HUES6 (cell line): ENCODE measurements around the gene ZDHHC14.

Source experiments
- H3K27ac ChIP-seq: 2 replicates; pipeline ENCODE4 v1.7.0; 2013; ENCODE audit warnings: low read depth, mild to moderate bottlenecking, low read length, inconsistent platforms
- H3K27me3 ChIP-seq: 2 replicates; pipeline ENCODE4 v1.6.1; 2013; ENCODE audit warnings: low read length; ENCODE audit not compliant: control insufficient read depth, insufficient read depth
- H3K36me3 ChIP-seq: 2 replicates; pipeline ENCODE4 v1.6.1; 2013; ENCODE audit warnings: low read length; ENCODE audit not compliant: control insufficient read depth, insufficient read depth
- H3K4me1 ChIP-seq: 2 replicates; pipeline ENCODE4 v1.6.1; 2013; ENCODE audit warnings: low read length; ENCODE audit not compliant: control insufficient read depth, insufficient read depth
- H3K4me3 ChIP-seq: 2 replicates; pipeline ENCODE4 v1.5.1; 2013; ENCODE audit warnings: low read depth, low read length
- H3K9ac ChIP-seq: one replicate; pipeline ENCODE4 v1.6.1; 2013; ENCODE audit warnings: mild to moderate bottlenecking, low read length
- H3K9me3 ChIP-seq: 2 replicates; pipeline ENCODE4 v1.6.1; 2013; ENCODE audit warnings: low read depth, low read length; ENCODE audit not compliant: control insufficient read depth, insufficient read depth

The ZDHHC14 gene

GRCh38 chr6:157655139-157655538 is 274.1 kb downstream of the ZDHHC14 start:
- H3K4me3 ChIP-seq: no peak overlapping the region
- H3K27ac ChIP-seq: no peak overlapping the region
- H3K9ac ChIP-seq: no peak overlapping the region
- no peaks in the 10 kb centered on the region for H3K4me1 ChIP-seq
- no peaks in the 10 kb centered on the region for H3K9me3 ChIP-seq
- H3K36me3 ChIP-seq: no peaks in the 10 kb centered on the region
- H3K27me3 ChIP-seq: no peaks in the 10 kb centered on the region

- Histone ChIP-seq H3K27me3 (no peaks in the 10 kb centered on the region), H3K36me3 (no peaks in the 10 kb centered on the region), H3K4me1 (0 out of 2 replicates have a peak, but pooled peaks cover 5% of the 10 kb centered on the region), H3K9ac (no peak overlapping the region), H3K27ac (no peak overlapping the region), H3K4me3 (no peak overlapping the region), H3K9me3 (no peaks in the 10 kb centered on the region)
These were observed 275.5 kb downstream of the ZDHHC14 start for GRCh38 chr6:157656437-157656997.

GRCh38 chr6:157657754-157658153 is 276.8 kb downstream of the ZDHHC14 start:
- H3K27me3 ChIP-seq: no peaks in the 10 kb centered on the region
- H3K9me3 ChIP-seq: no peaks in the 10 kb centered on the region
- no peak overlapping the region for H3K9ac ChIP-seq
- H3K4me1 ChIP-seq: 0 out of 2 replicates have a peak, but pooled peaks cover 5% of the 10 kb centered on the region
- no peak overlapping the region for H3K4me3 ChIP-seq
- H3K36me3 ChIP-seq: no peaks in the 10 kb centered on the region
- no peak overlapping the region for H3K27ac ChIP-seq

- no peak overlapping the region for H3K27ac ChIP-seq
- no peak overlapping the region for H3K4me3 ChIP-seq
- 0 out of 2 replicates have a peak, but pooled peaks cover 5% of the 10 kb centered on the region for H3K4me1 ChIP-seq
- no peaks in the 10 kb centered on the region for H3K9me3 ChIP-seq
- no peaks in the 10 kb centered on the region for H3K27me3 ChIP-seq
- H3K36me3 ChIP-seq: no peaks in the 10 kb centered on the region
- H3K9ac ChIP-seq: no peak overlapping the region
These were observed 277.3 kb downstream of the ZDHHC14 start for GRCh38 chr6:157658301-157658700.

- H3K9me3 ChIP-seq: peaks cover 2% of the 10 kb centered on the region; the same call in 1 of the 2 replicates
- no peaks in the 10 kb centered on the region for H3K36me3 ChIP-seq
- H3K27me3 ChIP-seq: no peaks in the 10 kb centered on the region
- no peak overlapping the region for H3K9ac ChIP-seq
- H3K4me3 ChIP-seq: no peak overlapping the region
- 0 out of 2 replicates have a peak, but pooled peaks cover 5% of the 10 kb centered on the region for H3K4me1 ChIP-seq
- H3K27ac ChIP-seq: no peak overlapping the region
These were observed 278.7 kb downstream of the ZDHHC14 start for GRCh38 chr6:157659536-157660271.

- Histone ChIP-seq H3K4me3 (no peak overlapping the region), H3K9me3 (peaks cover 2% of the 10 kb centered on the region; the same call in 1 of the 2 replicates), H3K9ac (no peak overlapping the region), H3K36me3 (no peaks in the 10 kb centered on the region), H3K27ac (no peak overlapping the region), H3K4me1 (0 out of 2 replicates have a peak, but pooled peaks cover 5% of the 10 kb centered on the region), H3K27me3 (no peaks in the 10 kb centered on the region)
These were observed 279.4 kb downstream of the ZDHHC14 start for GRCh38 chr6:157660414-157660813.

GRCh38 chr6:157661652-157662051 is 280.7 kb downstream of the ZDHHC14 start:
- Histone ChIP-seq H3K36me3 (no peaks in the 10 kb centered on the region), H3K9ac (no peak overlapping the region), H3K4me3 (no peak overlapping the region), H3K4me1 (0 out of 2 replicates have a peak, but pooled peaks cover 5% of the 10 kb centered on the region), H3K27ac (no peak overlapping the region), H3K9me3 (peaks cover 2% of the 10 kb centered on the region; the same call in 1 of the 2 replicates), H3K27me3 (no peaks in the 10 kb centered on the region)

GRCh38 chr6:157663261-157663660 is 282.3 kb downstream of the ZDHHC14 start:
- Histone ChIP-seq H3K4me1 (peaks cover 17% of the 10 kb centered on the region), H3K27ac (no peak overlapping the region), H3K4me3 (no peak overlapping the region), H3K27me3 (no peaks in the 10 kb centered on the region), H3K9ac (no peak overlapping the region), H3K36me3 (no peaks in the 10 kb centered on the region), H3K9me3 (peaks cover 2% of the 10 kb centered on the region; the same call in 1 of the 2 replicates)

- H3K27me3 ChIP-seq: no peaks in the 10 kb centered on the region
- H3K4me1 ChIP-seq: peaks cover 33% of the 10 kb centered on the region
- no peak overlapping the region for H3K4me3 ChIP-seq
- no peak overlapping the region for H3K9ac ChIP-seq
- no peaks in the 10 kb centered on the region for H3K36me3 ChIP-seq
- H3K9me3 ChIP-seq: peaks cover 2% of the 10 kb centered on the region; the same call in 1 of the 2 replicates
- H3K27ac ChIP-seq: no peak overlapping the region
These were observed 284.2 kb downstream of the ZDHHC14 start for GRCh38 chr6:157665180-157665579.

GRCh38 chr6:157666729-157667128 is 285.7 kb downstream of the ZDHHC14 start:
- Histone ChIP-seq H3K27ac (no peak overlapping the region), H3K9ac (no peak overlapping the region), H3K9me3 (peaks cover 2% of the 10 kb centered on the region; the same call in 1 of the 2 replicates), H3K36me3 (no peaks in the 10 kb centered on the region), H3K4me3 (no peak overlapping the region), H3K27me3 (no peaks in the 10 kb centered on the region), H3K4me1 (peaks cover 36% of the 10 kb centered on the region)
